EH (cell line): ENCODE results near the gene CDC45.
A peak's percentile ranks its signal among the peaks of the same experiment; 100 is the strongest.

ENCODE experiments used
- DNase-seq: peaks from one replicate; pipeline ENCODE4 v3.0.0-alpha.2; 2015; ENCODE audit warnings: low read depth

The CDC45 gene

GRCh38 chr22:19496324-19496630 is 16.6 kb downstream of the CDC45 start:
- DNase-seq, result no peak

- DNase-seq, result peak; percentile 85
Observed at GRCh38 chr22:19497245-19497644, 17.5 kb downstream of the CDC45 start.

DNA sequence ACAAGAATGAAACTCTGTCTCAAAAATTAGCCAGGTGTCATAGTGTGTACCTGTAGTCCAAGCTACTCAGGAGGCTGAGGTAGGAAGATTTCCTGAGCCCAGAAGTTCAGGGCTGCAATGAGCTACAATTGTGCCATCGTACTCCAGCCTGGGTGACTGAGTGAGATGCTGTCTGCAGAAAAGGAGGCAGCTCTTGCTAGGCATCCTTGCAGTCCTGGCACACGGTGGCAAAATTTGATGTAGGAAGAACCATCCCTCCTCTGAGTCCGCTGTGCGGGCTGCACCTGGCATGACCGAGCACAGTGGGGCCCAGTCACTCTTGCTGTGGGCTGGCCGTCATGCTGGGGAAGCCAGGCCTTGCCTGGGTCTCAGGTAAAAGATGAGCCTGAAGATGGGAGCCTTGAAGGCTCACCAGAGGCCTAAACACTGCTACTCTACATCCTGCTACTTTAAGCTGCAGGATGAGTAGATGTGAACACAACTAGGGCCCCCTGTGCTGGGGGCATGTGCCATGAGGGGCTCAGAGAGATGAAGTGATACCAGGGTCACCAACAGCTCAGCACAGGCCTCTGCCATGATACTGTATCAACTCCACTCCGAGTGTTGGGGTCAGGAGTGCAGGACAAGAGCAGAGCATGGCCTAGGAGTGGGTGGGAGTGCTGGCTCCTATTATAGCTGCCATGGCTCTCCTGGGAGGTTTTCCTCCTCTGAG is 18.6 kb downstream of the CDC45 start:
- no peak for DNase-seq

GRCh38 chr22:19498866-19499190 is 19.1 kb downstream of the CDC45 start:
- DNase-seq, result no peak

GRCh38 chr22:19499236-19499879 is 19.6 kb downstream of the CDC45 start:
- no peak for DNase-seq

DNA sequence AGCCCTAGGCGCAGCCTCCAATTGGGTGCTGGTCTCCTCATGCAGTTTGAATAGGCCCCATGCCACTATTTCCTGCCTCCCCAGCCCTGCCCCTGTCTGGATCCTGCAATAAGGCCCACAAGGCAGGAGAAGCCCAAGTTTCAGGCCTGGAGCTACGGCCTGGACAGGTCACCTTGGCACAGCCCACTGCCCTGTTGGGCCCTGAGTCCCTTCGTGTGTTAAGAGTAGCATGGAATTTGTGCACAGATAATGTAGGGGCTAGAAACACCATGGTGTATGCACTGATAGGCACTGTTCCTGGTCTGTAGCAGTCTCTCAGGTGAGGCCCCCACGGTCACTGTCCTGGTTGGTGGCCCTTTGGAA is 20.1 kb downstream of the CDC45 start:
- no peak for DNase-seq

DNA sequence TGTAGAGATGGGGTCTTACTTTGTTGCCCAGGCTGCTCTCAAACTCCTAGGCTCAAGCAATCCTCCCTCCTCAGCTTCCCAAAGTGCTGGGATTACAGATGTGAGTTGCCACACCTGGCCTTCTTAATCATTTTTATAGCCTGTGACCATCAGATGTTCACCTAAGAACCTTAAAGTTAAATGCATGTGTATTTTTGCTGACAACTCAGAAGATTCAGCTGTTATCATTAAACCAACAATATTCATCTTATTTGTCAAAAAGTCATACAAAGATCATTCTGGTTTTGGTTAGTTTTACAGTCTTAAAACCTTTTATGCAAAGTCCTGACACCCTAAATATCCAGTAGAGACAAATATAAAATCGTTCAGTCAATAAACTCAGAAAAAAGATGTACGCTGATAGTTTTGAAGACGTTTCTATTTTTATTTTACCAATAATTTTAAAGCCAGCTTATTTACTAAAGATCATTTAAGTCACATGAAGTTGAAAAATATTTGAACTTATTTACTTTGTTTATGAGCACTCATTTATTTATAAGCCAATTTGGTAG is 22.3 kb downstream of the CDC45 start:
- no peak for DNase-seq

DNA sequence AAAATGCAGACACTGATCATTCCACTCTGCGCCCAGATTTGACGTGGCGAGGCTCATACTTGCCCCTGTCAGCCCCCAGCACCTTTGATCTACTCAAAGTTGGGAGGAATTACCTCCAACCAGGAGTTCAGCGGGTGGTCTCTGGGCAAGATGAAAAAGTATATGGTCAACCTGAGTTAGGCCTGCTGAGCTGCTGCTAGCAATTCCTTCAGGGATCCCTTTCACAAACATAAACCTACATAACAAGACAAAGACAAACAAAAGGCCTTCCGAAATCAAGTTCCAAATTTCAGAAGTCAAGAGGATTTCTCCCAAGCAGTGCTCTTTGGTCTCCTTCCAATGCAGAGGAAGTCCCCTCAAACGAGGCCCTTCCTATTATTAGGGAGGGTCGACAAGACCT is 23.6 kb downstream of the CDC45 start:
- DNase-seq, result no peak

GRCh38 chr22:19503869-19504268 is 24.1 kb downstream of the CDC45 start:
- DNase-seq, result no peak

DNA sequence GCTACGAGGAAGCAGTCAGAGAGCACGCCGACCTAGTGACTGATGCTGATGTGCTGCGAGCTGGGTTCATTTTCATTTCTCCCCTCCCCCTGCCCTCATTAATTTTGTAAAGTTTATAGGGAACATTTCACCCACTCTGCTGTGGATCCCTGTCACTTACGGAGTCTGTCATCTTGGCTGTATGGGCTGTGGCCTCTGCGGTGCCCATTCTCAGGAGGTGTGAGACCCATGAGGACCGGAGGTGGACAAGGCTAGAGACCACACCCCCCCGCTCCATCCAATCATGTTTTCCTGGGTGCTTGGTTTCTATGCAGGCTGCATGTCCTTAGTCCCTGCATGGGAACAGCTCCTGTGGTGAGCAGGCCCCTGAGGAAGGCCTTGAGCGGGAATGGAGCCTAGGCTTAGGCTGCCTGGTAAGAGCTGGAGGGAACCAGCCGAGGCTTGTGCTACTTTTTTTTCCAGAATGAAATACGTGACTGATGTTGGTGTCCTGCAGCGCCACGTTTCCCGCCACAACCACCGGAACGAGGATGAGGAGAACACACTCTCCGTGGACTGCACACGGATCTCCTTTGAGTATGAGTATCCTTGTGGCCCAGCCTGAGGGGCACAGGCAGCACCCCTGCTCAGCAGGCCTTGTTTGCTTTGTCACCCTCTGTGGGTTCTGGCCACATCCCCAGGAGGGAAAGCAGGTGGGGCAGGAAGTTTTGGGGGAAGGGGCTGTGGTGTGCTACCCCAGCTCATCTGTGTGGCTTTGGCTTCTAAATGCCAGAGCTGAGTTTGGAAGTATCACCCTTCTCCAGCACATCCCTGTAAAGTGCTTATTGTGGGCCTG is 25.4 kb downstream of the CDC45 start:
- DNase-seq, result no peak

DNA sequence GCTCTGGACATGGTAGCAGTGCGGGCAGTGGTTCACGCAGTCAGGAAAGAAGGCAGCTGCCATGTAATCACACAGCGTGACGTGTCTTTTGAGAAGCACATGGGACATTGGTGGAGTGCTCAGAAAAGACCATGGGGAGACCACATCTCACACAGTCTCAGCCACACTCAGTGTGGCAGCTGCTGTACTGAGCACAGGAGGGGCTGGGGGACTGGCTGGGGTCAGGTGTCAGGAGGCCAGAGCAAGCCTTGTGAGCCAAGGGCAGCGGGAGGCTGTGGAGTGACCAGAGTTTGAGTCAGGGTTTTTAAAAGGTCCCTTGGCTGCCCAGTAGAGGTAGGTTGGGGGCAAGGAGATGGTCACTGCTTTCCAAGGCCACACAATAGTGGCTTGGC is 26.0 kb downstream of the CDC45 start:
- DNase-seq, result no peak

DNA sequence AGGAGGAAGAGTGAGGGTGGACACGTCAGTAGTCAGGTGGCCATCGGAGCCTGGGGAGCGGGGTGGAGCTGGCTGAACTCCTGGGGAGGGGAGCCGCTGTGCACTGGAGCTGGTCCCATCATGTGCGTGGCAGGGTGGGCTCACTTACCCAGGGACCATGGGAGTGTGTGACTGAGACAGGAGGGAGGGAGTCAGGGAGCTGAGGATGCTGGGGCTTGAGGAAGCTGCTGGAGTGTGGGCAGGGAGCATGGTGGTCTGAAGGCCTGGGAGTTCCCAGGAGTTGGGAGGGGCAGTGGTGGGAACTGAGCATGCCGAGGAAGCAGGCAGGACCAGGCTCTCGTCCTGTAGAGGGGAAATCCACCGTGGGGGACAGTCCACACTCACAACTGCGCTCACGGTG is 26.5 kb downstream of the CDC45 start:
- DNase-seq, result no peak

DNA sequence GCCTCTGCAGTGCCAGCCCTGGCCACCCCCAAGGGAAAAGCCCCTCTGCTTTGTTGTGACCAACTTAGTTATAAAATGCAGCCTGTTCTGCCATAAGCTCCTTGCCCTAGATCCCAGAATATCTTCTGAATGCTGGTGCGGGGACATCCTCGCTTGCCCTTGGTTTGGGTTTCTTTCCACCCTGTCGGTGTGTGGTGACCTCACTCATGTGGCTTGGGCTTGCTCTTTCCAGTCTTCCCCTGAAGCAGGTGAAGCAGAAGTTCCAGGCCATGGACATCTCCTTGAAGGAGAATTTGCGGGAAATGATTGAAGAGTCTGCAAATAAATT is 27.8 kb downstream of the CDC45 start:
- no peak for DNase-seq

DNA sequence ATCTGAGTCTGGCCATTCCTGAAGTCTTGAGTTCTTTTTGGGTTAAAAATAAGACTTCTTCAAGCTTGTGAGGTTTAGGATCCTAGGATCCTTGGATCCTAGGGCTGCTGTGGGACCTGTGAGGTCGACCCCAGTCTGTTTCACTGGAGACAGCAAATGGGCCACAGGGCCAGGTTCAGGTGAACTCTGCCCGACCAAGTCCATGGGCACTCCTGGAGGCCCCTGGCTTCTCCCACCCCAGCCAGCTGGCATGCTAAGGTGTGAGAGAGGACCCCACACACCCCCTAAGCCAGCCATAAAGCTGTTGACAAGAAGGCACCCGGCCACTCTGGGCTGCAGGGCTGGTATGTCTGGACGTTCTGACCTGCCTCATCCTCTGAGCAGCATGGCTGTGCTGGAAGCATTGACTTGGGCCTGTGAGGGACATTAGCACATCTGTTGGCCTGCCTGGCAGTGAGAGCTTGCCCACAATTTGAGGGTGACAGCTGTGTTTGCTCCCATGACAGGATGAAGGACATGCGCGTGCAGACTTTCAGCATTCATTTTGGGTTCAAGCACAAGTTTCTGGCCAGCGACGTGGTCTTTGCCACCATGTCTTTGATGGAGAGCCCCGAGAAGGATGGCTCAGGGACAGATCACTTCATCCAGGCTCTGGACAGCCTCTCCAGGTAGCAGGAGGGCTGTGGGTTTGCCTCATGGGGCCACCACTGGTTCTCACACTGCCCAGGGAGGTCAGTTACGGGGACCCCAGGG is 28.5 kb downstream of the CDC45 start:
- DNase-seq, result no peak

- no peak for DNase-seq
Observed at GRCh38 chr22:19509191-19509590, 29.5 kb downstream of the CDC45 start.

- no peak for DNase-seq
Observed at GRCh38 chr22:19509923-19510322, 30.2 kb downstream of the CDC45 start.

DNA sequence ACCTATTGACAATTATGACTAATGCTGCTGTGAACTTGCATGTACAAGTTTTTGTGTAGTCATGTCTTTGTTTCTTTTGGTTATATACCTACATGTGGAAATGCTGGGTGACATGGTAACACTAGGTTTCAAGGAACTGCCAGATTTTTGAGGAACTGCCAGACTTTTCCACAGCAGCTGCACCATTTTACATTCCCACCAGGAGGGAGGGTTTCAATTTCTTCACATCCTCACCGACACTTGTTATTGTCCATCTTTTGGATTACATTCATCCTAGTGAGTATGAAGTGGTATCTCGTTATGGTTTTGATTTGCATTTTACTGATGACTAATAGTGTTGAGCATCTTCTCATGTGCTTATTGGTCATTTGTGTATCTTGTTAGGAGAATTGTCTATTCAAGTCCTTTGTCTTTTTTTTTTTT is 31.2 kb downstream of the CDC45 start:
- no peak for DNase-seq

- no peak for DNase-seq
Observed at GRCh38 chr22:19513823-19514222, 34.1 kb downstream of the CDC45 start.

GRCh38 chr22:19514831-19515565 is 35.3 kb downstream of the CDC45 start:
- no peak for DNase-seq

DNA sequence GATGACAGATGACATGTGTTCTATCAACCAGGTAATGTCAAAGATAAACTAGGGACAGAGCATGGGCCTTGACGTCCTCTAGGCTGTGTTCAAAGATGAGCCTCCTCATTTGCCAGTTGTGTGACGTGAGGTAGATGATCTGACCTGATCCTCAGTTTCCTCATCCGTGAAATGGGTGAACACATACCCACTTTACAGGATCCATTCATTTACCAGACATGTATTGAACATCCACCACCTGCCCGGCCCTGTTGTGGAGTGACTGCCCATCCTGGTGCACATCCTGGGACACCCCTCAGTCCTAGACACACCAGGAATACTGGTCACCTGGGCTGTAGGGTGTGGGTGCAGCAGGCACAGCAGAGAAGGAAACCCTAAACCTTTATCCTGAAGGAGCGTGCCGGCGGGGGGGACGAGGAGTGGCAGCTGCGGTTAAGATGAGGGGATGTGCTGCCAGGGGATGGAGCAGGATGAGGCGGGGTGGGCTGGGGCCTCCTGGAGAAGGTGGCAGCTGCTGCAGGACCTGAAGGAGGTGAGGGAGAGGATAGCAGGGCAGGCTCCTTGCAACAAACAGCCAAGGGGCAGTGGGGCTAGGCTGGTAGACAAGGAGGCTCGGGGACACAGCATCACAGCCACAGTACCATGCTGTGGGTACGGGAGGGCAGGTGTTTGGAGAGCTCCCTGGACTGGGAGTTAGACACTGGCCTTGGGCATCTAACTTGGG is 36.1 kb downstream of the CDC45 start:
- no peak for DNase-seq
